B cell (primary cell): ENCODE results near the gene CREB3. TPM values are rescaled to one million over a fixed set of nuclear protein-coding genes. Genes with fewer than 3 reads are reported as not detected.

Experiments used
- ATAC-seq: fragments of 200-7000 bp; cut with Tn5 transposase; one replicate; pipeline ENCODE4 v1.10.0; 2021; ENCODE audit warnings: low read depth, mild to moderate bottlenecking, moderate number of reproducible peaks, moderate library complexity
- CTCF ChIA-PET: fragments of 350-600 bp; sonication (Branson Sonifier 250); formaldehyde crosslinking; loops from one replicate; lab custom pipeline; 2021; ENCODE audit warnings: antibody characterized with exemption, inconsistent platforms; lab: Charles Lee
- POLR2A ChIA-PET: fragments of 350-600 bp; sonication (Branson Sonifier 250); formaldehyde crosslinking; loops from one replicate; lab custom pipeline; 2021; ENCODE audit warnings: antibody characterized with exemption; lab: Charles Lee
- DNase-seq: peaks from one replicate; pipeline ENCODE4 v3.0.0; 2013
- H2AFZ ChIP-seq: 2 replicates; pipeline ENCODE4 v1.6.1; 2012; ENCODE audit warnings: mild to moderate bottlenecking, low read depth, low read length; ENCODE audit not compliant: insufficient read depth, poor library complexity, severe bottlenecking
- H3K27ac ChIP-seq, 2 donors: 1 replicate in 1 of 2; 2 replicates in 1 of 2; pipeline ENCODE4 v1.5.1; 2012 to 2013; ENCODE audit warnings: low read length in 2 of 2, mild to moderate bottlenecking in 2 of 2, moderate library complexity in 1 of 2
- H3K27me3 ChIP-seq, 4 experiments: fragments of 200-600 bp in 1 of 4; sonication (generic) in 1 of 4; replicated peaks in 1 of 4; 1 replicate in 2 of 4; 2 replicates in 2 of 4; pipeline versions ENCODE4 v1.6.1 to v1.7.0; 2013 to 2016; ENCODE audit warnings: low read length in 3 of 4, mild to moderate bottlenecking in 2 of 4, mixed read lengths in 1 of 4, moderate library complexity in 1 of 4; ENCODE audit not compliant: insufficient read depth in 4 of 4, control insufficient read depth in 3 of 4; ENCODE audit errors: control extremely low read depth in 1 of 4
- H3K36me3 ChIP-seq, 2 experiments: replicated peaks in 1 of 2; 1 replicate in 1 of 2; 2 replicates in 1 of 2; pipeline versions ENCODE4 v1.6.1 to v1.7.1; 2013; ENCODE audit warnings: low read length in 1 of 2; ENCODE audit not compliant: insufficient read depth in 2 of 2, control insufficient read depth in 1 of 2; ENCODE audit errors: control extremely low read depth in 1 of 2, extremely low read depth in 1 of 2
- H3K4me1 ChIP-seq, 2 donors: fragments of 200-600 bp in 1 of 2; sonication (generic) in 1 of 2; 1 replicate in 1 of 2; 2 replicates in 1 of 2; pipeline versions ENCODE4 v1.5.1 to v1.6.1; 2013 to 2017; ENCODE audit warnings: low read length in 2 of 2; ENCODE audit not compliant: control insufficient read depth in 2 of 2, insufficient read depth in 2 of 2
- H3K4me2 ChIP-seq: replicated peaks from 2 replicates; pipeline ENCODE3; 2012; ENCODE audit warnings: mild to moderate bottlenecking, low read depth, low read length; ENCODE audit not compliant: poor library complexity, severe bottlenecking
- H3K4me3 ChIP-seq, 5 experiments: fragments of 200-600 bp in 1 of 5; sonication (generic) in 1 of 5; 1 replicate in 3 of 5; 2 replicates in 2 of 5; pipeline versions ENCODE4 v1.5.1 to v1.7.0; 2011 to 2016; ENCODE audit warnings: low read length in 4 of 5, mild to moderate bottlenecking in 4 of 5, low read depth in 2 of 5, control low read depth in 1 of 5, moderate library complexity in 1 of 5; ENCODE audit not compliant: insufficient read depth in 1 of 5; ENCODE audit errors: control extremely low read depth in 1 of 5, extremely low read depth in 1 of 5
- H3K79me2 ChIP-seq: fragments of 200-600 bp; sonication (generic); one replicate; pipeline ENCODE4 v1.6.0; 2016; ENCODE audit warnings: low read length; ENCODE audit not compliant: control insufficient read depth, insufficient read depth
- H3K9ac ChIP-seq: fragments of 200-600 bp; sonication (generic); 2 replicates; pipeline ENCODE4 v1.6.1; 2017; ENCODE audit warnings: mild to moderate bottlenecking, low read length, moderate library complexity
- H3K9me3 ChIP-seq, 3 donors: one replicate each; pipeline versions ENCODE4 v1.6.1 to v1.7.1; 2013; ENCODE audit warnings: low read length in 2 of 3; ENCODE audit not compliant: control insufficient read depth in 2 of 3, insufficient read depth in 1 of 3; ENCODE audit errors: control extremely low read depth in 1 of 3
- H4K20me1 ChIP-seq: 2 replicates; pipeline ENCODE4 v1.6.0; 2012; ENCODE audit warnings: mild to moderate bottlenecking, low read length; ENCODE audit not compliant: insufficient read depth, control insufficient read depth, poor library complexity, severe bottlenecking
- H3K27ac Mint-ChIP-seq: one replicate; pipeline ENCODE4 v1.8.0; 2021; ENCODE audit warnings: mixed read lengths
- H3K27me3 Mint-ChIP-seq: one replicate; pipeline ENCODE4 v1.8.0; 2021; ENCODE audit warnings: mixed read lengths
- H3K4me1 Mint-ChIP-seq: one replicate; pipeline ENCODE4 v1.8.0; 2021; ENCODE audit warnings: mixed read lengths
- H3K4me3 Mint-ChIP-seq: one replicate; pipeline ENCODE4 v1.8.0; 2021; ENCODE audit warnings: mixed read lengths
- H3K9me3 Mint-ChIP-seq: one replicate; pipeline ENCODE4 v1.8.0; 2022; ENCODE audit warnings: mixed read lengths; ENCODE audit not compliant: insufficient read depth
- EZH2 ChIP-seq: IDR thresholded peaks from 2 replicates; pipeline ENCODE4 v1.6.1; 2012; ENCODE audit warnings: borderline replicate concordance, low read depth, mild to moderate bottlenecking, moderate library complexity, low read length; ENCODE audit not compliant: insufficient read depth, poor library complexity, severe bottlenecking
- WGBS: methylation state at CpG from one replicate; pipeline ENCODE4 v1.1.5; 2013; ENCODE audit warnings: missing lambda C conversion rate; ENCODE audit not compliant: insufficient coverage; 5-methylcytosine and 5-hydroxymethylcytosine counted together
- intact Hi-C: fragments of 100-400 bp; cut with micrococcal nuclease; formaldehyde crosslinking; loops from one replicate; pipeline ENCODE4 v1.10.0; 2022
- polyA plus RNA-seq: library from polyadenylated mRNA; depleted of rRNA; stranded (reverse); fragments of >200 nt; gene quantifications from 2 replicates; pipeline ENCODE4 v1.2.3, GENCODE V29; 2012
- total RNA-seq, 2 donors: library from RNA; stranded (reverse); fragments of 120-200 nt in 1 of 2; gene quantifications; 1 replicate in 1 of 2; 2 replicates in 1 of 2; pipeline versions ENCODE4 v1.2.3 to v1.2.4, GENCODE V29; 2013 to 2022
- TF ChIP-seq, protein P1 (sequence below): fragments of 200-600 bp; IDR thresholded peaks from one replicate; pipeline ENCODE4 v1.8.0; 2022; ENCODE audit warnings: antibody characterized with exemption, mild to moderate bottlenecking

Gene CREB3
- total and polyA plus RNA-seq, 2 donors (not counting 1 experiment from before 2014, with no cell fraction given), result 12.3 to 20.7 TPM

DNA sequence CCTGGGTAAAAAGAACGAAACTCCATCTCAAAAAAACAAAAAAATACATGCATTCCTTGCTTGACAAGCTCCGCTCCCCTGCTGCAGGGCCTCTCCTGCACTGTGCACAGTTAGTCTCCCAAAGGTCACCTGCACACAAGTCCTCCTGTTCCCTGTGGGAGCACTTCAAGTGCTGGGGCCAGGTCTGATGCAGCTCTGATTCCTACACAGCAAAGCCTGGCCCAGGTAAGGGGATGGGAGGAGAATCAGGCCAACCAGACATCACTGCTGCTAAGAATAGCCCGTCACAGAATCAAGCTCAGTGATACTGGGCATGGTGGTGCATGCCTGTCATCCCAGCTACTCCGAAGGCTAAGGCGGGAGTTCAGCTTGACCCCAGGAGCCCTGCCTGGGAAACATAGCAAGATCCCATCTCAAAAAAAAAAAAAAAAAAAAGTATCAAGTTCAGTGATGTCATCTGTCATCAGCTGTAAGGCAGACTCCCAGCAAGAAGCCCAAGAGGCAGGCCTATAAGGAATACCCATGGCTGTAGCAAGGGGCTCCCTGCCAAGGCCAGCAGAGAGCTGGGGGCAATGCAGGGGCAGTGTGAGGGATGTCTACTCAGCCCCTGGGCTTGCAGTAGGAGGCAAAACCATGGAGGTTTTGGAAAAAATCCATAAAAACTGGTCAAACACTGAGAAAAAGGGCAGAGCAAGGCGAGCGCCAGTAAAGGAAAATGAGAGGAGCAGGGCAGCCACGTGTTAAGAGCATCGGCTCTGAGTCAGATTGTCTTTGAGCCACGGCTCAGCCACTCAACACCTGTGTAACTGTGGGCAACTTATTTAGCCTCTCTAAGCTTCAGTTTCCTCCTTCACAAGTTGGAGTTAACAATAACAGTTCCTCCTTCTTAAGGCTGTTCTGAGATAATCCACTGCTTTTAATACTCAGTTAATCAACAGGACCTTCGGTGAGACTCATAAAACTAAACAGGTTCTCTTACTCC, 46.0 kb upstream of the CREB3 start:
- ChIA-PET POLR2A (interaction anchor here (0.6 kb wide), 1 partner anchor 693 kb away, joined by 4 read pairs; no protein-coding TSS in a partner anchor), CTCF (interaction anchor here (0.8 to 7.6 kb wide), 3 partner anchors 8 to 37 kb away, joined by 3 to 82 read pairs (median 3); no protein-coding TSS in a partner anchor)
- DNase-seq, result no peak
- H3K9ac ChIP-seq, result no peak overlapping the region
- H3K79me2 ChIP-seq, result no peaks in the 10 kb centered on the region
- ATAC-seq, result no peak
- H3K4me3 ChIP-seq, result no peak overlapping the region
- WGBS, result 85% methylated on average over 9 of the region's 11 CpGs
- TF ChIP-seq EZH2, result no peak
- TF ChIP-seq, protein P1, sequence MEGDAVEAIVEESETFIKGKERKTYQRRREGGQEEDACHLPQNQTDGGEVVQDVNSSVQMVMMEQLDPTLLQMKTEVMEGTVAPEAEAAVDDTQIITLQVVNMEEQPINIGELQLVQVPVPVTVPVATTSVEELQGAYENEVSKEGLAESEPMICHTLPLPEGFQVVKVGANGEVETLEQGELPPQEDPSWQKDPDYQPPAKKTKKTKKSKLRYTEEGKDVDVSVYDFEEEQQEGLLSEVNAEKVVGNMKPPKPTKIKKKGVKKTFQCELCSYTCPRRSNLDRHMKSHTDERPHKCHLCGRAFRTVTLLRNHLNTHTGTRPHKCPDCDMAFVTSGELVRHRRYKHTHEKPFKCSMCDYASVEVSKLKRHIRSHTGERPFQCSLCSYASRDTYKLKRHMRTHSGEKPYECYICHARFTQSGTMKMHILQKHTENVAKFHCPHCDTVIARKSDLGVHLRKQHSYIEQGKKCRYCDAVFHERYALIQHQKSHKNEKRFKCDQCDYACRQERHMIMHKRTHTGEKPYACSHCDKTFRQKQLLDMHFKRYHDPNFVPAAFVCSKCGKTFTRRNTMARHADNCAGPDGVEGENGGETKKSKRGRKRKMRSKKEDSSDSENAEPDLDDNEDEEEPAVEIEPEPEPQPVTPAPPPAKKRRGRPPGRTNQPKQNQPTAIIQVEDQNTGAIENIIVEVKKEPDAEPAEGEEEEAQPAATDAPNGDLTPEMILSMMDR, result no peak
- no peak overlapping the region for H3K27ac Mint-ChIP-seq
- no peaks in the 10 kb centered on the region for H4K20me1 ChIP-seq
- peaks cover 11% of the 10 kb centered on the region for H3K4me1 Mint-ChIP-seq
- no peaks in the 10 kb centered on the region for H3K27me3 Mint-ChIP-seq
- H3K9me3 ChIP-seq, result no peaks in the 10 kb centered on the region
- no peaks in the 10 kb centered on the region for H3K27me3 ChIP-seq
- no peak overlapping the region for H3K27ac ChIP-seq
- no peaks in the 10 kb centered on the region for H3K36me3 ChIP-seq
- intact Hi-C loops, result no loop called here
- peaks cover 3 to 18% of the 10 kb centered on the region in 2 donors for H3K4me1 ChIP-seq
- no peaks in the 10 kb centered on the region for H3K9me3 Mint-ChIP-seq
- H3K4me3 Mint-ChIP-seq, result no peak overlapping the region
- no peak overlapping the region for H2AFZ ChIP-seq
- H3K4me2 ChIP-seq, result no peak overlapping the region

DNA sequence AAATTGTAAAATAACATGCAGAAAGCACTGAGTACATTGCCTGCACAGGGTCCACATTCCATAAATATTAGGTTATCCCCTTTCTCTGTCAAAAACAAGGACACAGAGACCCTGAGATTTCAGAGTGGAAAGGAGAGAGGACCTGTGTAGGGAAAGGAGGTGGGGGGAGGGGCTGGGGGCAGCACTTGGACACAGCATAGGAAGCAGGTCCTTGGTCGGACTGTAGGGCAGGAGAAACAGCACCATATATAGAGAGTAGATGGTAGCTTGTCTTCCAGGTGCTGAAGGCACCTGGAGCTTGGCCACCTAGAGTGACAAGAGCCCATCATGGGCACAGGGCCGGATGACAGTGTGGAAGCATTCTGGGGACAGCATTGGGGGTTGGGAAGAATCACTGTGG, 45.2 kb upstream of the CREB3 start:
- TF ChIP-seq EZH2, result no peak
- TF ChIP-seq, protein P1, result no peak
- intact Hi-C loops, result no loop called here
- Histone ChIP-seq H3K9ac (no peak overlapping the region), H3K27me3 (no peaks in the 10 kb centered on the region), H3K27ac (no peak overlapping the region), H3K4me2 (no peak overlapping the region), H3K4me3 (no peak overlapping the region), H3K4me1 (peaks cover 3 to 17% of the 10 kb centered on the region in 2 donors), H4K20me1 (no peaks in the 10 kb centered on the region), H3K36me3 (no peaks in the 10 kb centered on the region), H3K9me3 (no peaks in the 10 kb centered on the region), H3K79me2 (no peaks in the 10 kb centered on the region), H2AFZ (no peak overlapping the region)
- CTCF ChIA-PET, result interaction anchor here (1.1 to 7.6 kb wide), 4 partner anchors 8 to 49 kb away, joined by 3 to 82 read pairs (median 4); no protein-coding TSS in a partner anchor
- no peaks in the 10 kb centered on the region for H3K27me3 Mint-ChIP-seq
- peaks cover 11% of the 10 kb centered on the region for H3K4me1 Mint-ChIP-seq
- no peak for DNase-seq
- POLR2A ChIA-PET, result no interaction called here
- WGBS, result 87% methylated on average over 2 of the region's 2 CpGs
- no peak overlapping the region for H3K27ac Mint-ChIP-seq
- ATAC-seq, result no peak
- H3K9me3 Mint-ChIP-seq, result no peaks in the 10 kb centered on the region
- no peak overlapping the region for H3K4me3 Mint-ChIP-seq
